Anterior cingulate cortex (tissue), 58 donors: ENCODE results near the gene NCOA3.
"Not testable (repeated sequence)": the region's sequence is repeated elsewhere in the genome, so short reads cannot be mapped to it uniquely, and the experiment has no call there.

Experiments
- DNase-seq, 58 donors: peaks; one replicate each; lab custom pipeline; 2025; lab: John Stamatoyannopoulos, UW

Gene NCOA3

GRCh38 chr20:47557791-47558190, 56.1 kb downstream of the NCOA3 start:
- no peak for DNase-seq

GRCh38 chr20:47558295-47559066, 56.8 kb downstream of the NCOA3 start:
- DNase-seq = no peak

GRCh38 chr20:47559141-47559540, 57.5 kb downstream of the NCOA3 start:
- peak in 4 of 58 donors; percentile 3 to 32 (median 20) for DNase-seq

- no peak for DNase-seq
Measured at GRCh38 chr20:47561180-47561579, 59.5 kb downstream of the NCOA3 start.

- no peak for DNase-seq
Measured at GRCh38 chr20:47561603-47562583, 60.2 kb downstream of the NCOA3 start.

GRCh38 chr20:47566269-47566668, 64.6 kb downstream of the NCOA3 start:
- DNase-seq = no peak

GRCh38 chr20:47568019-47568418, 66.3 kb downstream of the NCOA3 start:
- no peak for DNase-seq

GRCh38 chr20:47568837-47569410, 67.2 kb downstream of the NCOA3 start:
- DNase-seq = no peak

- DNase-seq = no peak
Measured at GRCh38 chr20:47571426-47571825, 69.7 kb downstream of the NCOA3 start.

GRCh38 chr20:47572105-47572729, 70.5 kb downstream of the NCOA3 start:
- no peak for DNase-seq

GRCh38 chr20:47573559-47573958, 71.9 kb downstream of the NCOA3 start:
- DNase-seq = no peak

- peak in 3 of 58 donors; percentile 0 to 32 (median 5) for DNase-seq
Measured at GRCh38 chr20:47574616-47575364, 73.1 kb downstream of the NCOA3 start.

- DNase-seq = peak in 34 of 58 donors; percentile 4 to 61 (median 16)
Measured at GRCh38 chr20:47576516-47577033, 74.9 kb downstream of the NCOA3 start.

GRCh38 chr20:47577314-47577713, 75.6 kb downstream of the NCOA3 start:
- no peak for DNase-seq

- DNase-seq = peak in 1 of 58 donors; percentile 4
Measured at GRCh38 chr20:47578543-47578942, 76.9 kb downstream of the NCOA3 start.

- not testable (repeated sequence) for DNase-seq
Measured at GRCh38 chr20:47580686-47581085, 79.0 kb downstream of the NCOA3 start.

GRCh38 chr20:47581090-47581489, 79.4 kb downstream of the NCOA3 start:
- no peak for DNase-seq

GRCh38 chr20:47583551-47583950, 81.9 kb downstream of the NCOA3 start:
- no peak for DNase-seq

- DNase-seq = no peak
Measured at GRCh38 chr20:47585087-47585747, 83.5 kb downstream of the NCOA3 start.
